ENCODE measurements around the gene FAM156B.
A peak's percentile ranks its signal among the peaks of the same experiment; 100 is the strongest.

DNA sequence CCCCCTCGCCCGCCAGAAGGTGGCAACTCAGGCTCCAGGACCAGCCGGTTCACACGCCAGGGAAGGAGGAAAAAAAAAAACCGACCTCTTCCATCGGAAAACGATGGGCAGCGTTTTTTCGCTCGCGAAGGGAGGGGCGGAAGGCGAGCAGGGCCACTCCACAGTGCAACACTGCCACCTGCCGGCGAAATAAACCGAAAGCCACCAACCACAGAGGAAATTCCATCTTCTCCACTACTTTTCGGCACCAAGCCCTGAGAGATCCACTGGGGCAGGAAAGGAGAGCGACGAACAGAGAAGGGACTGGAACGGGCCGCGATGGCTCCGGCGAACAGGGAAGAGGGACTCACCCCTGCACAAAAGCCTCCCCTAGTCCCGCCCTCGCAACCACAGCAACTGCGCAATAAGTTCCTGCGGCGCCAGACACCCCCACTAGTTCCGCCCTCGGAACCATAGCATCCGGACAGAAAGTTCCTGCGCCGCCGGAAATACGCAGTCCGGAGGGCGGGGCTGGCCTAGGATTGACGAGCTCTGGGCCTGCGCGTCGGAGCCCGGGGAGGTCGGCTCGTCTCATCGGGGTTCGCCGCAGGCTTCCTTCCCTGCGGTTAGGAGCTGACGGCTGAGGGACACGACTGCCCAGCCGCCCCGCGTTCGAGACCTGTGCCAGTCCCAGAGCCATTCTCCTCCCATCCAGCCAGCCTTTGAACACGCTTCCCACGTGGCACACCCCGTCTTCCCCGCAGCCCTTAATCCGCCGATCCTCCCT, 37.8 kb downstream of the FAM156B start:
- TF ChIP-seq POLR2A (IDR thresholded peaks at IDR 0.05; ENCODE audit: extremely low read depth, insufficient read length): peak; percentile 35
- TF ChIP-seq, protein P1, sequence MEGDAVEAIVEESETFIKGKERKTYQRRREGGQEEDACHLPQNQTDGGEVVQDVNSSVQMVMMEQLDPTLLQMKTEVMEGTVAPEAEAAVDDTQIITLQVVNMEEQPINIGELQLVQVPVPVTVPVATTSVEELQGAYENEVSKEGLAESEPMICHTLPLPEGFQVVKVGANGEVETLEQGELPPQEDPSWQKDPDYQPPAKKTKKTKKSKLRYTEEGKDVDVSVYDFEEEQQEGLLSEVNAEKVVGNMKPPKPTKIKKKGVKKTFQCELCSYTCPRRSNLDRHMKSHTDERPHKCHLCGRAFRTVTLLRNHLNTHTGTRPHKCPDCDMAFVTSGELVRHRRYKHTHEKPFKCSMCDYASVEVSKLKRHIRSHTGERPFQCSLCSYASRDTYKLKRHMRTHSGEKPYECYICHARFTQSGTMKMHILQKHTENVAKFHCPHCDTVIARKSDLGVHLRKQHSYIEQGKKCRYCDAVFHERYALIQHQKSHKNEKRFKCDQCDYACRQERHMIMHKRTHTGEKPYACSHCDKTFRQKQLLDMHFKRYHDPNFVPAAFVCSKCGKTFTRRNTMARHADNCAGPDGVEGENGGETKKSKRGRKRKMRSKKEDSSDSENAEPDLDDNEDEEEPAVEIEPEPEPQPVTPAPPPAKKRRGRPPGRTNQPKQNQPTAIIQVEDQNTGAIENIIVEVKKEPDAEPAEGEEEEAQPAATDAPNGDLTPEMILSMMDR (IDR thresholded peaks at IDR 0.05; ENCODE audit: low read depth, low read length): peak; percentile 57
- TF ChIP-seq MYC (IDR thresholded peaks at IDR 0.05; ENCODE audit: low read depth, low read length): peak; percentile 83
- TF ChIP-seq, protein P2, sequence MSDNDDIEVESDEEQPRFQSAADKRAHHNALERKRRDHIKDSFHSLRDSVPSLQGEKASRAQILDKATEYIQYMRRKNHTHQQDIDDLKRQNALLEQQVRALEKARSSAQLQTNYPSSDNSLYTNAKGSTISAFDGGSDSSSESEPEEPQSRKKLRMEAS (IDR thresholded peaks at IDR 0.05; ENCODE audit: low read depth, low read length): peak; percentile 65
